Activated CD4-positive, alpha-beta T cell treated with anti-CD3 and anti-CD28 coated beads, Interleukin-2, amount 10 ng/mL, durations not matched to agents 7 days and 5 days (primary cell): ENCODE data around the gene LRRC1. TPM values are rescaled to one million over a fixed set of nuclear protein-coding genes. Genes with fewer than 3 reads are reported as not detected.

Experiments used
- CTCF ChIA-PET: fragments of 350-600 bp; sonication (Branson Sonifier 250); formaldehyde crosslinking; loops from one replicate; lab custom pipeline; 2021; ENCODE audit warnings: antibody characterized with exemption; lab: Charles Lee
- POLR2A ChIA-PET: fragments of 350-600 bp; sonication (Branson Sonifier 250); formaldehyde crosslinking; loops from one replicate; lab custom pipeline; 2021; ENCODE audit warnings: antibody characterized with exemption; lab: Charles Lee
- DNase-seq: peaks from one replicate; pipeline ENCODE4 v3.0.0-alpha.2; 2020
- H3K27ac Mint-ChIP-seq: one replicate; pipeline ENCODE4 v1.8.0; 2021; ENCODE audit warnings: mild to moderate bottlenecking, moderate library complexity, mixed read lengths
- H3K27me3 Mint-ChIP-seq: one replicate; pipeline ENCODE4 v1.8.0; 2021; ENCODE audit warnings: mixed read lengths
- H3K36me3 Mint-ChIP-seq: one replicate; pipeline ENCODE4 v1.8.0; 2021; ENCODE audit warnings: low read depth, mixed read lengths
- H3K4me1 Mint-ChIP-seq: one replicate; pipeline ENCODE4 v1.8.0; 2021; ENCODE audit warnings: mixed read lengths
- H3K4me3 Mint-ChIP-seq: one replicate; pipeline ENCODE4 v1.8.0; 2021; ENCODE audit warnings: mild to moderate bottlenecking, moderate library complexity, mixed read lengths
- H3K9me3 Mint-ChIP-seq: one replicate; pipeline ENCODE4 v1.8.0; 2021; ENCODE audit warnings: mixed read lengths
- total RNA-seq, 2 experiments: library from RNA; stranded (reverse); gene quantifications; one replicate each; pipeline ENCODE4 v1.2.3, GENCODE V29; 2021

LRRC1 gene
- total RNA-seq, 2 experiments from 2014 or later = 3.6 to 3.7 TPM

DNA sequence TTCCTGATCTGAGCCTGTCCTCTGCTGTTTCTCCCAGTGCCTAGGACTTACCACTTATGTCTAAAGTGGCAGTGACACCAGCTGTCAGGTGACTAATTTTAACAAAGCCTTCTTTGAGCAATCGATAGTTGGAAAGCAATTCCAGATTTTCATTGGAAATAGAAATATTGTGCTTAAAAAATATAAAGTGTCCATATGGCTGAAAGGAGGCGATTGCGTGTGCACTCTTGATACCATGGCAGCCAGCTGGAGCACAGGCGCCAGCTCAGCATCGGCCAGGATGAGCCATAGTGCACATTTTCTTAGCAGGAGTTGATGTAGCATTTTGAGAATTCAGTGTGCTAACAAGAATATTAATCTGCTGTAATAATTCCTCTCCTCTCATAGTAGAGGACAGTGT lies 70.0 kb downstream of the LRRC1 start:
- Mint-ChIP-seq H3K4me1 (no peaks in the 10 kb centered on the region), H3K4me3 (no peak overlapping the region), H3K36me3 (no peaks in the 10 kb centered on the region), H3K9me3 (no peaks in the 10 kb centered on the region), H3K27me3 (no peaks in the 10 kb centered on the region), H3K27ac (no peak overlapping the region)
- POLR2A ChIA-PET = no interaction called here
- DNase-seq = no peak
- CTCF ChIA-PET = no interaction called here

DNA sequence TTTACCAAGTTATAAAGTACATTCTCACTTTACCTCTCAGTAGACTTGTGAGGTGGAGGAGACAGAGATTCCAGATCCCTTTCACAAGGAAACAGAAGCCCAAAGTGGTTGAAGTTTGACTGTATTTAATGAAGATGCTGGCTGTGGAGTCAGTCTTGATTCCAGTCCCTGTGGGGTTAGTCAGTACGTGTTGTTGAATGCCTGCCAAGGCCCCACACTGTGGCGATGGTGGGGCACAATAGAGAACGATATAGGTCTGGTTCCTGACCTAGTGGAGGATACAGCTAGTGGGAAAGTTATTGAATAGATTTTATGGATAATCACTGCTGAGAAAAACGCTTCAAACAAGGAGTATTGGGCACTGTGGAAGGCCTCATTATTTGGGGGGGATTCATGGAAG lies 71.4 kb downstream of the LRRC1 start:
- POLR2A ChIA-PET = no interaction called here
- no peaks in the 10 kb centered on the region for H3K27me3 Mint-ChIP-seq
- no peak overlapping the region for H3K27ac Mint-ChIP-seq
- CTCF ChIA-PET = no interaction called here
- no peaks in the 10 kb centered on the region for H3K36me3 Mint-ChIP-seq
- H3K9me3 Mint-ChIP-seq = no peaks in the 10 kb centered on the region
- DNase-seq = no peak
- H3K4me1 Mint-ChIP-seq = no peaks in the 10 kb centered on the region
- H3K4me3 Mint-ChIP-seq = no peak overlapping the region

DNA sequence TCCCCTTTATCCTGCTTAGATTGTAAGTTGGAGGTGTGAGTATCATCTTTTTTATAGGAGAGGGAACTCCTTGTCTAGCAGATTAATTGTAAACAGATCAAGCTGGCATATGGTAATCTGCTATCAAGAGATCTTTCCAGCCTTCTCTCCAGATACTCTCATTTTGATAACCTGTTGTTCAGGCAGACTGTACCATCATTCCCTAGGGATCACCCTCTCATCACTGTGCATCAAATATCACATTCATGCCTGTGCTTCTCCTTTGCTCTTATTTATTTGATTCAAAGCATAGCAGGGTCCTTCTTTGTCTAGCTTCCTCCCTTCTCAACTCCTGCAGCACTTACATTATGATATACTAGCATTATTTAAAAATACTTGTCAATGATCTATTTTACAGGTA lies 73.8 kb downstream of the LRRC1 start:
- POLR2A ChIA-PET = no interaction called here
- CTCF ChIA-PET = no interaction called here
- Mint-ChIP-seq H3K27ac (no peak overlapping the region), H3K4me3 (no peak overlapping the region), H3K9me3 (no peaks in the 10 kb centered on the region), H3K27me3 (no peaks in the 10 kb centered on the region), H3K4me1 (no peaks in the 10 kb centered on the region), H3K36me3 (no peaks in the 10 kb centered on the region)
- DNase-seq = no peak

DNA sequence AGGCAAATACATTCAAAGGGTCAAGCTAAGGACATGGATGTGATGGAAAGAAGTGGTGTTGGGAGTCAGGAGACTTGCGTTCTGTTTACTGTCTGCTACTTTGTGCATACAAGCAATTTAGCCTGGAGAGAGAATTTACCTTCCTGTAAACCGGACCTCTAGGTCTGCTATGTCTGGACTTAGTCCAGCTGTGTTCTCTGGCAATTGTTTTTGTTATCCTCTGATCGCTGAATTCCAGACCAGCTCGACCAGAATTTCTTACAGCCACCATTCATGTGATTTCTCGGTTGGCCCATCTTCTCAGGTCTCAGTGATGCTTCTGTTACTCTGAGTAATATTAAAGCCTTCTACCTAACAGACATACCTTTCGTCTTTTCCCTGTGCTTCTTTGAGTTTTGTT lies 75.2 kb downstream of the LRRC1 start:
- no peak overlapping the region for H3K4me3 Mint-ChIP-seq
- H3K27ac Mint-ChIP-seq = no peak overlapping the region
- H3K9me3 Mint-ChIP-seq = no peaks in the 10 kb centered on the region
- no peaks in the 10 kb centered on the region for H3K27me3 Mint-ChIP-seq
- H3K36me3 Mint-ChIP-seq = no peaks in the 10 kb centered on the region
- ChIA-PET CTCF (no interaction called here), POLR2A (no interaction called here)
- no peak for DNase-seq
- no peaks in the 10 kb centered on the region for H3K4me1 Mint-ChIP-seq

DNA sequence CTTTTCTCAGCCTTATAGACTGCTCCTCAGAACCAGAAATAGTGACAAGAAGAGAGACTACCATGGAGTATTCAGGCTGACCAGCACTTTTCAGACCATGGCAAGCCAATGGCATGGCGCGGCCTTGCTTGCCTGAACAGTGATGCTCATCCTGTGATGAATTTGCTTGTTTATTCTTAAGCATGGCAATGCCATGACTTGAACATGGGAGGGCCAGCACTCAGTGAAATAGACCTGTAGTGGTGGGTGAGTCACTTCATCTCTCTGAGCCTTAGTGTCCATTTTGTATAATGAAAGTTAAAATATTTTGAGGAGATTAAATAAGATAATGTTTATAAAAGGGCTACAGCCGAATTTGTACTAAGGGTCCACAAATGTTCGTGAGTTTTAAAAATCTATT lies 79.1 kb downstream of the LRRC1 start:
- Mint-ChIP-seq H3K27ac (no peak overlapping the region), H3K27me3 (no peaks in the 10 kb centered on the region), H3K4me3 (no peak overlapping the region), H3K4me1 (no peaks in the 10 kb centered on the region), H3K9me3 (no peaks in the 10 kb centered on the region), H3K36me3 (no peaks in the 10 kb centered on the region)
- CTCF ChIA-PET = no interaction called here
- DNase-seq = no peak
- POLR2A ChIA-PET = no interaction called here

DNA sequence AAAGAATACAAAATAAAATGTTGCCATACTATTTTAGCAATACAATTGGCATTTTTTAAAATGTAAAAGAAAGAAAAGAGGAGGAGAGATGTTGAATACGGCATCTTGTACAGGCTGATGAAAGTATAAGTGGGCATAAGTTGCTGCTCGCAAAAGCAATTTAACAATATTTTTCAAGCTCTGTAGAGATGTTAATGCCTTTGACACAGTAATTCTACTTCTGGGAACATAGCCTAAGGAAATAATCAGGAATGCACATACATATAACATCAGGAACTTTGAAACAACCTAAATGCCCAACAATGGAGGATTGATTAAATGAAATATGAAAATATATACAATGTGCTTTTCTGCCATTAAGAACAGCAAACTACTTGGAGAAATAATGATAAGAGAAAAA lies 80.2 kb downstream of the LRRC1 start:
- Mint-ChIP-seq H3K9me3 (no peaks in the 10 kb centered on the region), H3K4me3 (no peak overlapping the region), H3K36me3 (no peaks in the 10 kb centered on the region), H3K4me1 (no peaks in the 10 kb centered on the region), H3K27ac (no peak overlapping the region), H3K27me3 (no peaks in the 10 kb centered on the region)
- ChIA-PET CTCF (no interaction called here), POLR2A (no interaction called here)
- no peak for DNase-seq

DNA sequence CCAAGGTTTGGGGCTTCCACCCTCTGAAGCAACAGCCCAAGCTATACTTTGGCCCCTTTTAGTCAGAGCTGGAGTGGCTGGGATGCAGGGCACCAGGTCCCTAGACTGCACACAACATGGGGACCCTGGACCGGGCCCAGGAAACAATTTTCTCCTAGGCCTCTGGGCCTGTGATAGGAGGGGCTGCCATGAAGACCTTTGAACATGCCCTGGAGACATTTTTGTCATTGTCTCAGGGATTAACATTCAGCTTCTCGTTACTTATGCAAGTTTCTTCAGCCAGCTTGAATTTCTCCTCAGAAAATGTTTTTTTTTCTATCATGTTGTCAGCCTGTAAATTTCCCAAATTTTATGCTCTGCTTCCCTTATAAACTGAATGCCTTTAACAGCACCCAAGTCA lies 82.3 kb downstream of the LRRC1 start:
- POLR2A ChIA-PET = no interaction called here
- no peaks in the 10 kb centered on the region for H3K4me1 Mint-ChIP-seq
- CTCF ChIA-PET = no interaction called here
- no peaks in the 10 kb centered on the region for H3K9me3 Mint-ChIP-seq
- H3K27ac Mint-ChIP-seq = no peak overlapping the region
- no peak for DNase-seq
- H3K27me3 Mint-ChIP-seq = no peaks in the 10 kb centered on the region
- H3K36me3 Mint-ChIP-seq = no peaks in the 10 kb centered on the region
- no peak overlapping the region for H3K4me3 Mint-ChIP-seq

DNA sequence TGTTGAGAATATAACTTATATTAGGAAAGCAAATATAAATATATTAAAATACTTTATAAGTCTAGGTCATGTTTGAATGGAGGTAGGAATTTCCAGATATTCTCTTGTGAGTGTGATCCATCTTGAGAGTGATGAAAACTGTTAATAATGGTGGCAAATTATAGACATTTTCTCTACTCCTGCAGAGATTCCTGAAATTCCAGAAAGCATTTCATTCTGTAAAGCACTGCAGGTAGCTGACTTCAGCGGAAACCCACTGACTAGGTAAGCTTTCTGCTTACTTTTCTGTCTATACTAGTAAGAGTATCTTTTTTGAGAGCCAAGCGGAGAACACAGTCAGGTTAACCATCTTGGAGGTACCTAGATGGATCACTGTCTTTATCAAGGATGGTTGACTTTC lies 84.0 kb downstream of the LRRC1 start:
- no peak for DNase-seq
- Mint-ChIP-seq H3K4me3 (no peak overlapping the region), H3K4me1 (no peaks in the 10 kb centered on the region), H3K27ac (no peak overlapping the region), H3K9me3 (no peaks in the 10 kb centered on the region), H3K27me3 (no peaks in the 10 kb centered on the region), H3K36me3 (no peaks in the 10 kb centered on the region)
- ChIA-PET POLR2A (no interaction called here), CTCF (no interaction called here)

DNA sequence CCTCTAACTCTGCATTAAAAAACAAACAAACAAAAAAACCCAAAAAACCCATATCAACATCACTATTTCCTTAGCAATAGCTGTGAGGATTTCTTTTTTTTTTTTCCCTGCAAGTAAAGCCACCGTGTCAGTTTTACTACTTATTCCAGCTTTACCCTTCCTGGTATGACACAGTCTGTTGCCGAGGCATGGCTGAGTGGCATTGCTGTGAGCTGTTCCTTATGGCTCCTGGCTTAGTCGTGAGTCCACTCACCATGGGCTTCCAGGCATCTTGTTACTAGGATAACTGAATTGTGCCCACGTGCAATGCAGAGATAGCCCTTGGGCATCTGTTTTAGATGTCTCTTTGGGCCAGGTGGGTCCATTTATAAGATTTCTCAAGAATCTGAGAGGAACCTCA lies 84.8 kb downstream of the LRRC1 start:
- CTCF ChIA-PET = no interaction called here
- no peaks in the 10 kb centered on the region for H3K9me3 Mint-ChIP-seq
- H3K27ac Mint-ChIP-seq = no peak overlapping the region
- DNase-seq = no peak
- H3K4me3 Mint-ChIP-seq = no peak overlapping the region
- POLR2A ChIA-PET = no interaction called here
- no peaks in the 10 kb centered on the region for H3K36me3 Mint-ChIP-seq
- no peaks in the 10 kb centered on the region for H3K27me3 Mint-ChIP-seq
- no peaks in the 10 kb centered on the region for H3K4me1 Mint-ChIP-seq

DNA sequence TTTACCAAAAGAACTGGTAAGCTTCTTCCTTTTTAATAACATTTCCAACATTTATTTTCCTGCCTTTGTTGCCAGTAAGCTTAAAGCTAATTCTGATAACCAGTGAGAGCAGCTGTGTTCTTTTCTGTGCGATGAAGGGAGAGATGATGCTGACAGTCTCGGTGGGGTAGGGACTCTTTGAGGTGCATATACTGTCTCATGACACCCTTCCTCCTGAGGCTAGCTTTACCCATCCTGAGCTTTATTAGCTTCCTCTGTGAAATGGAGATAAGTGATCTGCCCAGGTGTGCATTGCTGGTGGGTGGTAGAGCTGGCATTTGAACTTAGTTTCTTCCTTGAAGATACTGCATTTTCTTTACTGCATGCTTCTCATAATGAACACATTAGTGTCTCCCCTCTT lies 92.5 kb downstream of the LRRC1 start:
- no peaks in the 10 kb centered on the region for H3K4me1 Mint-ChIP-seq

DNA sequence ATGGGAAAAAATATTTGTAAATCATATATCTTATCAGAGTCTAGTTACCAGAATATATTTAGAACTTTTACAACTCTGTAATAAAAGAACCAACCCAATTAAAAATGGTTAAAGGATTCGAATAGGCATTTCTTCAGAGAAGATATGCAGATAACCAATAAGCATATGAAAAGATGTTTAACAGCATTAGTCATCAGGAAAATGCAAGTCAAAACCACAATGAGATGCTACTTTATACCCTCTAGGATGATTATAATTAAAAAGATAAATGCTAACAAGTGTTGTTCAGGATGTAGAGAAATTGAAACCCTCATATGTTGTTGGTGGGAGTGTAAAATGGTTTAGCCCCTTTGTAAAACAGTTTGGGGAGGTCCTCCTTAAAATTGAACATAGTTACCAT lies 94.1 kb downstream of the LRRC1 start:
- CTCF ChIA-PET = no interaction called here
- H3K9me3 Mint-ChIP-seq = no peaks in the 10 kb centered on the region

More for the DNA sequence above, 92.5 kb downstream of the LRRC1 start:
- no peaks in the 10 kb centered on the region for H3K36me3 Mint-ChIP-seq
- no peaks in the 10 kb centered on the region for H3K9me3 Mint-ChIP-seq
- no peak for DNase-seq
- ChIA-PET POLR2A (no interaction called here), CTCF (no interaction called here)
- H3K4me3 Mint-ChIP-seq = no peak overlapping the region
- no peak overlapping the region for H3K27ac Mint-ChIP-seq
- no peaks in the 10 kb centered on the region for H3K27me3 Mint-ChIP-seq

DNA sequence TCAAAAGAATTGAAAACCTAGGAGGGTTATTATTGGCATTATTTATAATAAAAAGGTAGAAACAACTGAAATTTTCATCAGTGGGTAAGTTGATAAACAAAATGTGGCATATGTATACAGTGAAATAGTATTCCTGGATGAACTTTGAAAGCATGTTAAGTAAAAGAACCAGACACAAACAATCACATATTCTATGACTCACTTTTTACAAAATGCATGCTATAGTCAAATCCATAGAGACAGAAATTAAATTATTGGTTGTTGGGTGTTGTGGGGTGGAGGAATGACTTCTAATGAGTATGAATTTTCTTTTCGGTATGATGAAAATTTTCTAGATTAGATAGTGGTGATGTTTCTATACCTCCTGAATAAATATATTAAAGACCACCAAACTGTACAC lies 94.6 kb downstream of the LRRC1 start:
- ChIA-PET CTCF (no interaction called here), POLR2A (no interaction called here)
- peaks cover 4% of the 10 kb centered on the region for H3K4me1 Mint-ChIP-seq
- H3K9me3 Mint-ChIP-seq = no peaks in the 10 kb centered on the region
- no peak overlapping the region for H3K27ac Mint-ChIP-seq
- no peaks in the 10 kb centered on the region for H3K36me3 Mint-ChIP-seq
- H3K27me3 Mint-ChIP-seq = no peaks in the 10 kb centered on the region
- DNase-seq = no peak
- no peak overlapping the region for H3K4me3 Mint-ChIP-seq

More for the DNA sequence above, 94.1 kb downstream of the LRRC1 start:
- Mint-ChIP-seq H3K27me3 (no peaks in the 10 kb centered on the region), H3K36me3 (no peaks in the 10 kb centered on the region), H3K4me1 (no peaks in the 10 kb centered on the region), H3K27ac (no peak overlapping the region), H3K4me3 (no peak overlapping the region)
- POLR2A ChIA-PET = no interaction called here
- no peak for DNase-seq

DNA sequence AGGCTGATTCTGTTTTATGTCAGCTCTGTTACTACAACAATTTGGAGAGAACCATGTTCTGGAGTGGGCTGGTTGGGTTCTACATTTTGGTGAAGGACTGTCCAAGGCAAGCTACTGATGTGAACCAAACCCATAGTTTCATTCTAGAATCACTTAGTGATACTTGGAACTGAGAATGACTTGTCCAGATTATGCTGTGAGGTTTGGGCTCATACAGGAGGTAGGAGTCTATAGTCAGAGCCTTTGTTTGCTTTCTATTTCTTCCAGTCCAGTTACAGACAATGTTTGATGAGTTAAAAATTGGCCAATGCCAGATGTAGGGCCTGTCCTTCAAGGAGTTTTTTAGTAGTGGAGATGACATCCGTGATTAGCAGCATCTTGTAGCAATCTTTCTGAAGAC lies 97.9 kb downstream of the LRRC1 start:
- H3K4me1 Mint-ChIP-seq = peaks cover 4% of the 10 kb centered on the region
- CTCF ChIA-PET = no interaction called here
- H3K27me3 Mint-ChIP-seq = no peaks in the 10 kb centered on the region
- no peak for DNase-seq
- POLR2A ChIA-PET = no interaction called here
- H3K36me3 Mint-ChIP-seq = peaks cover 2% of the 10 kb centered on the region
- no peaks in the 10 kb centered on the region for H3K9me3 Mint-ChIP-seq
- no peak overlapping the region for H3K4me3 Mint-ChIP-seq
- H3K27ac Mint-ChIP-seq = no peak overlapping the region

DNA sequence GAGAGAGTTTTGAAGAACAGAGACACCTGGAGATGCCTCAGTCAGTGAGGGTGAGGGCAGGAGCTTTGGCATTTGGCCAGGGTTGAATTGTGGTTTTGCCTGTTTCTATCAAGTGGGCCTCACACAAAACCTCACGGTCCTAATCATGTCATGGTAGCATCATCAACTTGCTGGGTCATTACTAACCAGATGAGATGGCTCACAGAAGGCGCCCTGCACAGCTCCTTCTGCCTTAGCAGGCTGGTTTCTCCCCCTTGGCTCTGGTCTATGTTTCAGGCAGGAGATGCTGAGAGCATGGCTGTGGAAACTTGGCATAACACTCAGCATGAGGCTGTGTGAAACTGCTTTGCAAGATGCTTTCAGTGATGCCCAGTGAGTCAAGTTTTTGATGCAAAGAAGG lies 99.3 kb downstream of the LRRC1 start:
- no peak overlapping the region for H3K27ac Mint-ChIP-seq
- H3K9me3 Mint-ChIP-seq = no peaks in the 10 kb centered on the region
- peaks cover 4% of the 10 kb centered on the region for H3K4me1 Mint-ChIP-seq
- no peak for DNase-seq
- no peak overlapping the region for H3K4me3 Mint-ChIP-seq
- ChIA-PET CTCF (no interaction called here), POLR2A (no interaction called here)
- H3K27me3 Mint-ChIP-seq = no peaks in the 10 kb centered on the region
- H3K36me3 Mint-ChIP-seq = peaks cover 2% of the 10 kb centered on the region
